Memory B cell (primary cell): ENCODE results near the gene TCF21.

Source experiments
- ATAC-seq: fragments of 150-1000 bp; cut with Tn5 transposase; 2 replicates; pipeline ENCODE4 v1.10.0; 2021; ENCODE audit warnings: low read depth, mild to moderate bottlenecking, moderate library complexity
- DNase-seq, 2 donors: peaks; one replicate each; pipeline ENCODE4 v3.0.0; 2022; ENCODE audit warnings: low spot score in 2 of 2
- H3K27ac Mint-ChIP-seq: one replicate; pipeline ENCODE4 v1.8.0; 2022; ENCODE audit warnings: mild to moderate bottlenecking, moderate library complexity, mixed read lengths
- H3K27me3 Mint-ChIP-seq: one replicate; pipeline ENCODE4 v1.8.0; 2022; ENCODE audit warnings: mixed read lengths
- H3K36me3 Mint-ChIP-seq: one replicate; pipeline ENCODE4 v1.8.0; 2022; ENCODE audit warnings: mild to moderate bottlenecking, mixed read lengths
- H3K4me1 Mint-ChIP-seq: one replicate; pipeline ENCODE4 v1.8.0; 2022; ENCODE audit warnings: mixed read lengths
- H3K4me3 Mint-ChIP-seq: one replicate; pipeline ENCODE4 v1.8.0; 2022; ENCODE audit warnings: mild to moderate bottlenecking, moderate library complexity, mixed read lengths
- H3K9me3 Mint-ChIP-seq: one replicate; pipeline ENCODE4 v1.8.0; 2022; ENCODE audit warnings: mixed read lengths

TCF21 gene

GRCh38 chr6:133873538-133873937 is 15.4 kb upstream of the TCF21 start:
- Mint-ChIP-seq H3K4me1 (no peaks in the 10 kb centered on the region), H3K27me3 (peaks cover 11% of the 10 kb centered on the region), H3K36me3 (no peaks in the 10 kb centered on the region), H3K4me3 (no peak overlapping the region), H3K9me3 (peaks cover 2% of the 10 kb centered on the region), H3K27ac (no peak overlapping the region)
- DNase-seq (no peak), ATAC-seq (no peak)

GRCh38 chr6:133877116-133877515 is 11.8 kb upstream of the TCF21 start:
- Mint-ChIP-seq H3K4me1 (no peaks in the 10 kb centered on the region), H3K36me3 (no peaks in the 10 kb centered on the region), H3K27ac (no peak overlapping the region), H3K27me3 (peaks cover 9% of the 10 kb centered on the region), H3K9me3 (peaks cover 2% of the 10 kb centered on the region), H3K4me3 (no peak overlapping the region)
- ATAC-seq: no peak
- no peak for DNase-seq

- H3K9me3 Mint-ChIP-seq: no peaks in the 10 kb centered on the region
- H3K36me3 Mint-ChIP-seq: no peaks in the 10 kb centered on the region
- no peak for ATAC-seq
- no peak overlapping the region for H3K27ac Mint-ChIP-seq
- no peak overlapping the region for H3K4me3 Mint-ChIP-seq
- no peaks in the 10 kb centered on the region for H3K4me1 Mint-ChIP-seq
- peaks cover 10% of the 10 kb centered on the region for H3K27me3 Mint-ChIP-seq
- DNase-seq: no peak
These were observed 8.9 kb upstream of the TCF21 start for GRCh38 chr6:133880006-133880405.

GRCh38 chr6:133880896-133881295 is 8.0 kb upstream of the TCF21 start:
- Mint-ChIP-seq H3K4me3 (no peak overlapping the region), H3K9me3 (no peaks in the 10 kb centered on the region), H3K27me3 (peaks cover 10% of the 10 kb centered on the region), H3K4me1 (no peaks in the 10 kb centered on the region), H3K36me3 (no peaks in the 10 kb centered on the region), H3K27ac (no peak overlapping the region)
- ATAC-seq: no peak
- no peak for DNase-seq

- H3K4me1 Mint-ChIP-seq: peaks cover 10% of the 10 kb centered on the region
- no peak for DNase-seq
- H3K4me3 Mint-ChIP-seq: no peak overlapping the region
- H3K36me3 Mint-ChIP-seq: no peaks in the 10 kb centered on the region
- H3K27ac Mint-ChIP-seq: no peak overlapping the region
- no peak for ATAC-seq
- H3K27me3 Mint-ChIP-seq: peaks cover 24% of the 10 kb centered on the region
- H3K9me3 Mint-ChIP-seq: no peaks in the 10 kb centered on the region
These were observed 2.7 kb upstream of the TCF21 start for GRCh38 chr6:133886104-133886775.

DNA sequence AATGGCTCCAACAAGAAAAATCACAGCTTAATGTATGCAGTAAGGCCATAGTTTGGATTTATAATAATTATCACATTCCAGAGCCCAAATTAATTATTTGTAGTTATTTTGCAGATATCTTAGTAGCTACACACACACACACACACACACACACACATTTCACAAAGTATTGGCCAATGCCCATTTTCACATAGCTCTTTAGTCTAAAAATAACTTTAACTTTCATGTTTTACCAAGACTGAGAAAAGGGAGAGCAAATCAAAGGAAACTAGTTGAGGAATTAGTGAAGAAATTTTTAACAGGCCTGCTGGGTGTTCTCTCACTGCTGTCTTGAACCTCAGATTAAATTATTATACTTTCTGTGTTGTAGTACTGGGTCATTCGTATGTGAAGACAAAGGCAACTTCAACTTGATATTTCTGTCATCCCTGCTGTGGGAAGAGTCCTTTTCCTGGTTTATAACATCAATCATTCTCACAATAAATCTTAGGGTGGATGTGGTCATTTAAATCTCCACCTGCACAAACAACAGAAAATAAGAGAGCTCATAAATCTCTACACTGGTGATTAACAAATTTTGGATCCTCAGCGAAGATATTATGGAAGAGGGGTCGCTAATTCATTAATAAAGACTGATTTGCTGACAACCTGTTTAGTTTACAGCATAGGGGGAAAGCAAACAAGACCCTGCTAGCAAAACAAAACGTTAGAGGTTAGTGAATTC is 1.6 kb upstream of the TCF21 start:
- Mint-ChIP-seq H3K9me3 (no peaks in the 10 kb centered on the region), H3K27me3 (peaks cover 29% of the 10 kb centered on the region), H3K36me3 (no peaks in the 10 kb centered on the region), H3K27ac (no peak overlapping the region), H3K4me1 (peaks cover 17% of the 10 kb centered on the region), H3K4me3 (no peak overlapping the region)
- ATAC-seq: no peak
- DNase-seq: no peak

DNA sequence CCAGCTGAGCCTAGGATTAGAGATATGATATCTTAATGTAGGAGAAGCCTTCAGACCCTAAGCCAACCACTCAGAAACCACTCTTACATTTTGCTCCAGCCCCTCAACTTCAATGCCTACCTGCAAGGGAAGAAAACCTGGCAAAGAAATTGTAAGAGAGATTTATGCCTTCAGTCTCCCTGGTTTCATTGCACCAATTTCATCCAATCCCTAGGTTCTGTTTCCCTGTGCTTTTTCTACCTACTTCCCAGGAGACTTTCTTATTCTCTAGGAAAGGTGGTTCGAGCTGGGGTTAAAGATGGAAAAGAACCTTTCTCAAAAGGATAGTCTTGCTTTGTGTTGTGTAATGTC is 1.1 kb upstream of the TCF21 start:
- Mint-ChIP-seq H3K27ac (no peak overlapping the region), H3K9me3 (no peaks in the 10 kb centered on the region), H3K4me3 (no peak overlapping the region), H3K36me3 (no peaks in the 10 kb centered on the region), H3K4me1 (peaks cover 17% of the 10 kb centered on the region), H3K27me3 (peaks cover 29% of the 10 kb centered on the region)
- no peak for DNase-seq
- ATAC-seq: no peak

DNA sequence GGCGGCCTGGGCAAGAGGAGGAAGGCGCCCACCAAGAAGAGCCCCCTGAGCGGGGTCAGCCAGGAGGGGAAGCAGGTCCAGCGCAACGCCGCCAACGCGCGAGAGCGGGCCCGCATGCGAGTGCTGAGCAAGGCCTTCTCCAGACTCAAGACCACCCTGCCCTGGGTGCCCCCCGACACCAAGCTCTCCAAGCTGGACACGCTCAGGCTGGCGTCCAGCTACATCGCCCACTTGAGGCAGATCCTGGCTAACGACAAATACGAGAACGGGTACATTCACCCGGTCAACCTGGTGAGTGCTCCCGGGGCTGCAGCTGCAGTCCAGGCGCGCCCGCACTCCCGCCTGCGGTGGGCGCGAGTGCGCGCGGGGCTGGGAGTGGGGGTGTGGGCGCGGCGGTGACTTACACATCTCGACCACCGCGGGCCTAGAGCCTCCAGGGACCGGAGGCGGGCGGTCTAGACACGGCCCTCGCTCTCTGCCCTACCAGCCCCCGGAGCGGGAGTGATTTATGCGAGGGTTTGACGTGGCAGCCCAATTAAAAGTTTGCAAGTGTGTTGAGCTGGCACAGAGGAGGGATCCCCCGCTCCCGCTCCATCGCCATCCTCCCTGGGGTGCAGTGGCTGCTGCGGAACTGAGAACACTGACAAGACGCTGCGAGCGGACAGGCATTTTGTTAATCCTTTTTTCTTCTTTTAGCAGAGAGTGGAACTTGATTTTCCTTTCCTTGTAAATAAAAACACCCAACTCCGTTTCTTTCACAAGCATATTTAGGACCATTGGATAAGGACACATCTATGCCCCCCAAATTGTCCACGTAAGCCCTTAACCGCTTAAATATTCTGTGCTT is 867 bp downstream of the TCF21 start:
- no peaks in the 10 kb centered on the region for H3K36me3 Mint-ChIP-seq
- H3K4me3 Mint-ChIP-seq: peak overlapping the region; percentile 47
- peaks cover 22% of the 10 kb centered on the region for H3K4me1 Mint-ChIP-seq
- H3K27me3 Mint-ChIP-seq: peaks cover 31% of the 10 kb centered on the region
- ATAC-seq (no peak), DNase-seq (no peak)
- H3K9me3 Mint-ChIP-seq: no peaks in the 10 kb centered on the region
- no peak overlapping the region for H3K27ac Mint-ChIP-seq

- no peak for DNase-seq
- Mint-ChIP-seq H3K27ac (no peak overlapping the region), H3K36me3 (no peaks in the 10 kb centered on the region), H3K9me3 (no peaks in the 10 kb centered on the region), H3K4me3 (peak overlapping the region; percentile 83), H3K27me3 (peaks cover 32% of the 10 kb centered on the region), H3K4me1 (peaks cover 24% of the 10 kb centered on the region)
- no peak for ATAC-seq
These were observed 1.8 kb downstream of the TCF21 start for GRCh38 chr6:133890711-133891148.

DNA sequence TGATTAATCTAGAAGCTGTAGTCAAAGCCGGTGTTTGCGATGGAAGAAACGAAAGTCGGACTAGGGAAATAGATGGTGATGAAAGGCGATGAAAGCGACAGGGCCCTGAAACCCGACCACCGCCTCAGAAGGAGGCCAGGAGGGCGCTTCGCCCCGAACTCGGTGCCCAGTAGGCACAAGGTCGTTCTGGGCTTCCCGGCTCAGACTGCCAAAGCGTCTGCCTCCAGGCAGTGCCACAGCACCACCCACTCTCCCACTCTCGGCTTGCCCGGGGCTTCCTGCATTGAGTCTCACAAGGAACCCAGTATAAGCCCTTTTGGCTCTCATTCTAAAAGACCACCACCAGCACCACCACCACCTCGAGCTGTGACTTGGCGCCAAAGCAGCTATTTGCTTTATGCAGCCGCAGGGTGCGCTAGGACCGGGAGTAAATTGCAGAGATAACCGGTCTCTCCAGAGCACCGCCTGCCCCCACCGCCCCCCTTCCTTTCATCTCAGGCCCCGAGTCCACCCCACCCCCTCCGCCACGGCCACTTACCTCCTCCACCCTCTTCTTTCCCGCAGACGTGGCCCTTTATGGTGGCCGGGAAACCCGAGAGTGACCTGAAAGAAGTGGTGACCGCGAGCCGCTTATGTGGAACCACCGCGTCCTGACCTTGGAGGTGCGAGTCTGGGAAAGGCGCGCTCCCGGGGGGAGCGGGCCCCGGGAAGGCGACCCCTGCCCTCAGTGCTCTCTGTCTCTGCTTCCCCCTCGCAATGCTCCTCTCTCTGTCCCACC is 2.4 kb downstream of the TCF21 start:
- peak; percentile 49 for ATAC-seq
- Mint-ChIP-seq H3K4me1 (peaks cover 24% of the 10 kb centered on the region), H3K27ac (no peak overlapping the region), H3K9me3 (no peaks in the 10 kb centered on the region), H3K27me3 (peaks cover 36% of the 10 kb centered on the region), H3K36me3 (no peaks in the 10 kb centered on the region), H3K4me3 (peak overlapping the region; percentile 83)
- peak in 1 of 2 donors; percentile 32 for DNase-seq

DNA sequence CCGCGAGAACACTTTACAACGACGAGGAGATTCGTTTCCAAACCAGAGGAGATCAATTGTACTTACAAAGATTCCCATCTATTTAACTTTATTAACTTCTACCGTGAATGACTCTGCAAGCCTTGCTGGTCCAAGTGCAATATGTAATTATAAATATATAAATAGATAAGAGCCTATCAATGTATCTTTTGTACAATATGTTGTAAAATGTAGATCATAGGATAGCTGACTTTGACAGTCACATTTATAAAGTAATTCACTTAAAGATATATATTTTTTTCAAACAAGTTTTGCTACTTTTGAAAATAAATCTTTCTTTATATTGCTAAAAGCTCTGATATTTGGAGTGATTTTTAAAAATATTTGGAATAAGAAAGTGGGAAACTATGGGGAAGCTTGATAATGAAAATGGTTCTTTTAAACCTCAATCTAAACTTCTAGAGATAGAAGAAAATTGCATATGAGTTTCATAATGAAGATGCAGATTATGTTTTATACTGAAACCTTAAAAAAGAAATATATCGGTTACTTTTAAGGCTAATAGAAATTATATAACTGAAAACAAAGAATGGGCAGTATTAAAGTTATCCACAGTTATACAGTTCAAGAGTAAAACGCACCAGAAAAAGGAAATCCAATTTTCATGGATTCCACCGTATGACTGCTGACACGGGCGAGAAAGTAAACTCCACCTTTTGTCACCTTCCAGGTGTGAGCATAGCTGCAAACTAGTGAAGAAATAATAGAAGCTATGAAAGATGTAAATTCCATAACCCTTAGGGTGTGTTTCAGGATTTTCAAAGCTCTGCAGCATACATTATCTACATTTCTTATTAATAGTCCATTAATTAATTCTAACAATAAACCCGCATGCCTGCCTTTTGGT is 3.3 kb downstream of the TCF21 start:
- Mint-ChIP-seq H3K4me3 (peak overlapping the region; percentile 83), H3K9me3 (no peaks in the 10 kb centered on the region)

DNA sequence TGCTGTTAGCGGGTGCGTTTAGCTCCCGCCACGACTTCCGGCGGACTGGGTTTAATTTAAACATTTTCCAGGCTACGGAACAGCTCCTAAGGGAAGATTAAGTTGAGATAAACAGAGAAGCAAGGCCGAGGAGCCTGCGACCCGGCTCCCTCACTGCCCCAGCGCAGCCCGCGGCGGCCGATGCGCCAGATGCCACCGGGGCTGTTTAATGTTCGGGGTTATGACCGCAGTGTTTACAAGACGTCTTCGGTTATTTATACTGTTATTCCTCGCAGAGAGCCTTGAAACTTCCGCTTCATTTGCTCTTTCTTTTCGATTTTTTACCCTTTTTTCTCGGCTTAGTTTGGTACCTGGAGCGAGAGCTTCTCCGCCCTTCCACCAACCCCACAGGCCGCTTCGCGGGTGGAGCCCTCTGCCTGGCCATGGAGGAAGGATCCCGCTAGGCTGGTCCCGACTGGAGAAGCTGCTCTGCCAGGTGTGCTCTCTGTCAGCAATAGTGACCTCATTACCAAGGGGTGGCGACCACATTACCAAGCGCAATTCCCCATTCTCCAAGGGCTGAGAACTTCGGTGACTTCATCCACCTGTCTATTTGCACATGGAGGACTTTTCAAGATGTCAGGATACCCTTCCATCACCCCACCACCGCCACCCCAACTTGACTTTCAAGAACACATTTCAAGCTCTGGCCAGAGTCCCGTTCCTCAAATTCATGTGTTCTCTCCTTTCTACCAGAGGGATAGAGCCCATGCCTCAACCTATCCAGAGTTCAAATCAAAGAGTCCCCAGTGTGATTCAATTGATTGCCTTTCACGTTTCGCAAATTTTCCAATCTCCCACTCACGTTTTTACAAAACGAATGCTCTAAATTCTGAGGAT is 4.1 kb downstream of the TCF21 start:
- ATAC-seq (no peak), DNase-seq (no peak)
- no peak overlapping the region for H3K27ac Mint-ChIP-seq
- no peak overlapping the region for H3K4me3 Mint-ChIP-seq
- no peaks in the 10 kb centered on the region for H3K9me3 Mint-ChIP-seq
- H3K27me3 Mint-ChIP-seq: peaks cover 37% of the 10 kb centered on the region
- H3K36me3 Mint-ChIP-seq: no peaks in the 10 kb centered on the region
- peaks cover 24% of the 10 kb centered on the region for H3K4me1 Mint-ChIP-seq

More for the DNA sequence above, 3.3 kb downstream of the TCF21 start:
- Mint-ChIP-seq H3K27ac (no peak overlapping the region), H3K36me3 (no peaks in the 10 kb centered on the region), H3K27me3 (peaks cover 38% of the 10 kb centered on the region), H3K4me1 (peaks cover 24% of the 10 kb centered on the region)
- DNase-seq (no peak), ATAC-seq (no peak)
